IMR-90 (cell line): Measurements from ENCODE around the gene MFAP1. TPM values are rescaled to one million over a fixed set of nuclear protein-coding genes. Genes with fewer than 3 reads are reported as not detected.

ENCODE experiments used
- ATAC-seq: fragments of 200-7000 bp; cut with Tn5 transposase; 2 replicates; pipeline ENCODE4 v1.9.1; 2020; ENCODE audit warnings: low read depth, mild to moderate bottlenecking, moderate library complexity
- BruUV-seq: library from RNA; stranded (reverse); fragments of 400-500 nt; replicated peaks from 2 replicates; lab custom pipeline; 2021; lab: Mats Ljungman, UMichigan
- CTCF ChIA-PET: fragments of 300-600 bp; formaldehyde crosslinking; extraction: SDS; loops from one replicate; lab custom pipeline; 2021; ENCODE audit warnings: antibody characterized with exemption; lab: Yijun Ruan, JAX
- POLR2A ChIA-PET: fragments of 300-600 bp; sonication (Branson Sonifier 250); formaldehyde crosslinking; loops from one replicate; lab custom pipeline; 2022; ENCODE audit warnings: antibody characterized with exemption; ENCODE audit not compliant: unreplicated experiment; lab: Charles Lee
- DNase-seq: peaks from one replicate; pipeline ENCODE4 v3.0.0; 2013
- H2AFZ ChIP-seq: replicated peaks from 2 replicates; pipeline ENCODE3; 2013; ENCODE audit warnings: low read length, mild to moderate bottlenecking; ENCODE audit not compliant: poor library complexity
- H2AK5ac ChIP-seq: 2 replicates; pipeline ENCODE4 v1.6.1; 2013; ENCODE audit warnings: low read depth, low read length, inconsistent platforms
- H2AK9ac ChIP-seq: replicated peaks from 2 replicates; pipeline ENCODE3; 2013; ENCODE audit warnings: mild to moderate bottlenecking, low read depth, low read length, moderate library complexity; ENCODE audit not compliant: poor library complexity
- H2BK120ac ChIP-seq: 2 replicates; pipeline ENCODE4 v1.6.1; 2013; ENCODE audit warnings: low read depth, low read length, inconsistent platforms
- H2BK15ac ChIP-seq: 3 replicates; pipeline ENCODE4 v1.6.1; 2013; ENCODE audit warnings: low read depth, low read length, inconsistent platforms
- H2BK20ac ChIP-seq: 2 replicates; pipeline ENCODE4 v1.6.1; 2013; ENCODE audit warnings: low read depth, mild to moderate bottlenecking, inconsistent platforms, low read length, moderate library complexity
- H2BK5ac ChIP-seq: 2 replicates; pipeline ENCODE4 v1.6.1; 2013; ENCODE audit warnings: mild to moderate bottlenecking, low read depth, low read length, inconsistent platforms; ENCODE audit not compliant: poor library complexity, severe bottlenecking
- H3K14ac ChIP-seq: replicated peaks from 2 replicates; pipeline ENCODE4 v1.6.1; 2013; ENCODE audit warnings: low read depth, low read length, inconsistent platforms
- H3K18ac ChIP-seq: 2 replicates; pipeline ENCODE4 v1.6.1; 2013; ENCODE audit warnings: low read depth, low read length, control low read depth
- H3K23ac ChIP-seq: 2 replicates; pipeline ENCODE4 v1.6.1; 2013; ENCODE audit warnings: low read depth, low read length, inconsistent platforms
- H3K27ac ChIP-seq: 2 replicates; pipeline ENCODE4 v1.5.1; 2013; ENCODE audit warnings: mild to moderate bottlenecking, control low read depth, low read length; ENCODE audit not compliant: insufficient read depth
- H3K27me3 ChIP-seq: 2 replicates; pipeline ENCODE4 v1.6.1; 2013; ENCODE audit warnings: low read length; ENCODE audit not compliant: control insufficient read depth, insufficient read depth
- H3K36me3 ChIP-seq: 2 replicates; pipeline ENCODE4 v1.6.1; 2013; ENCODE audit warnings: low read length, mixed read lengths; ENCODE audit not compliant: control insufficient read depth, insufficient read depth
- H3K4ac ChIP-seq: 2 replicates; pipeline ENCODE4 v1.6.1; 2013; ENCODE audit warnings: low read depth, low read length, inconsistent platforms
- H3K4me1 ChIP-seq: 2 replicates; pipeline ENCODE4 v1.6.1; 2013; ENCODE audit warnings: low read length, mixed read lengths; ENCODE audit not compliant: control insufficient read depth, insufficient read depth
- H3K4me2 ChIP-seq: 2 replicates; pipeline ENCODE4 v1.6.1; 2013; ENCODE audit warnings: low read depth, mild to moderate bottlenecking, control low read depth, low read length, moderate library complexity
- H3K4me3 ChIP-seq: 2 replicates; pipeline ENCODE4 v1.5.1; 2013; ENCODE audit warnings: low read depth, mild to moderate bottlenecking, control low read depth, low read length, moderate library complexity; ENCODE audit not compliant: insufficient read depth
- H3K56ac ChIP-seq: 2 replicates; pipeline ENCODE4 v1.6.1; 2013; ENCODE audit warnings: low read length, inconsistent platforms; ENCODE audit not compliant: insufficient read depth; ENCODE audit errors: extremely low read depth
- H3K79me1 ChIP-seq, 2 experiments: 2 replicates each; pipeline ENCODE4 v1.6.1; 2013; ENCODE audit warnings: low read length in 2 of 2, inconsistent platforms in 1 of 2, low read depth in 1 of 2
- H3K9ac ChIP-seq: 2 replicates; pipeline ENCODE4 v1.6.1; 2013; ENCODE audit warnings: low read depth, low read length, control low read depth
- H3K9me1 ChIP-seq: 2 replicates; pipeline ENCODE4 v1.6.1; 2013; ENCODE audit warnings: low read length, inconsistent platforms; ENCODE audit not compliant: insufficient read depth
- H3K9me3 ChIP-seq: 2 replicates; pipeline ENCODE4 v1.6.1; 2013; ENCODE audit warnings: low read length; ENCODE audit not compliant: control insufficient read depth, insufficient read depth
- H4K20me1 ChIP-seq: 2 replicates; pipeline ENCODE4 v1.6.1; 2013; ENCODE audit warnings: low read length, inconsistent platforms; ENCODE audit not compliant: insufficient read depth
- H4K5ac ChIP-seq: 2 replicates; pipeline ENCODE4 v1.6.1; 2013; ENCODE audit warnings: mild to moderate bottlenecking, low read depth, low read length, control low read depth
- H4K8ac ChIP-seq, 2 experiments: 2 replicates each; pipeline ENCODE4 v1.6.1; 2013; ENCODE audit warnings: low read depth in 2 of 2, low read length in 2 of 2, control low read depth in 1 of 2, inconsistent platforms in 1 of 2
- H4K91ac ChIP-seq: 2 replicates; pipeline ENCODE4 v1.6.1; 2013; ENCODE audit warnings: low read depth, low read length, inconsistent platforms; ENCODE audit not compliant: insufficient read depth
- CEBPB ChIP-seq: IDR thresholded peaks from 2 replicates; pipeline ENCODE4 v1.6.1; 2012; ENCODE audit warnings: low read depth, low read length, improper control_type of control experiment
- MAZ ChIP-seq: IDR thresholded peaks from 2 replicates; pipeline ENCODE4 v1.6.1; 2012; ENCODE audit warnings: low read depth, mild to moderate bottlenecking, low read length, improper control_type of control experiment, moderate library complexity, borderline replicate concordance
- NFE2L2 ChIP-seq: fragments of 150-350 bp; IDR thresholded peaks from 2 replicates; pipeline ENCODE4 v1.6.1; 2016; ENCODE audit warnings: low read depth, mild to moderate bottlenecking, low read length
- POLR2A ChIP-seq: IDR thresholded peaks from 2 replicates; pipeline ENCODE4 v1.6.1; 2012; ENCODE audit warnings: mild to moderate bottlenecking, low read depth, low read length
- RCOR1 ChIP-seq: IDR thresholded peaks from 2 replicates; pipeline ENCODE4 v1.6.1; 2012; ENCODE audit warnings: mild to moderate bottlenecking, low read length, improper control_type of control experiment; ENCODE audit not compliant: insufficient replicate concordance
- RFX5 ChIP-seq: IDR thresholded peaks from 2 replicates; pipeline ENCODE4 v1.8.0; 2012; ENCODE audit warnings: low read depth, mild to moderate bottlenecking, low read length, moderate library complexity
- WGBS, 2 experiments: methylation state at CpG; one replicate each; pipeline versions ENCODE4 v1.1.5 to v1.1.7; 2013; ENCODE audit warnings: missing lambda C conversion rate in 2 of 2; ENCODE audit not compliant: insufficient read length in 1 of 2; ENCODE audit errors: extremely low coverage in 2 of 2; 5-methylcytosine and 5-hydroxymethylcytosine counted together
- dilution Hi-C: fragments of 300-500 bp; cut with HindIII; formaldehyde crosslinking; loops from one replicate; pipeline ENCODE4 v1.14.3; 2018; ENCODE audit warnings: low sequenced_read_pairs; ENCODE audit not compliant: unreplicated experiment
- in situ Hi-C: fragments of 300-500 bp; cut with MboI; formaldehyde crosslinking; loops from 3 replicates; pipeline ENCODE4 v1.14.3; 2019; ENCODE audit warnings: low sequenced_read_pairs, inconsistent platforms, mixed read lengths
- intact Hi-C: fragments of 100-400 bp; cut with micrococcal nuclease; formaldehyde crosslinking; loops from 2 replicates; pipeline ENCODE4 v1.10.0; 2022
- polyA plus RNA-seq, 3 experiments: library from polyadenylated mRNA; depleted of rRNA; stranded (reverse); fragments of >200 nt; gene quantifications; 2 replicates each; pipeline ENCODE4 v1.2.3, GENCODE V29; 2012; ENCODE audit warnings: low replicate concordance in 1 of 3
- total RNA-seq: library from RNA; depleted of rRNA; stranded (reverse); fragments of >200 nt; gene quantifications from 2 replicates; pipeline ENCODE4 v1.2.3, GENCODE V29; 2012
- TF ChIP-seq, protein P1 (sequence below): fragments of 150-350 bp; IDR thresholded peaks from 2 replicates; pipeline ENCODE4 v1.6.1; 2016; ENCODE audit warnings: low read depth, mild to moderate bottlenecking, low read length, moderate library complexity, borderline replicate concordance

The MFAP1 gene
- total and polyA plus RNA-seq, 2 of the 4 experiments (the other 2 are of a cell fraction), result 21.6 to 28.5 TPM

GRCh38 chr15:43794269-43795037 lies 30.0 kb downstream of the MFAP1 start:
- ChIA-PET POLR2A (interaction anchor here (0.5 to 1.0 kb wide), 3 partner anchors 11 to 48 kb away, joined by 3 to 7 read pairs (median 4); partner anchors contain the start of genes ELL3 and PDIA3), CTCF (no interaction called here)
- dilution Hi-C loops, result no loop called here
- no peak overlapping the region for H2BK15ac ChIP-seq
- peaks cover 21% of the 10 kb centered on the region for H3K4me1 ChIP-seq
- no peak overlapping the region for H2AFZ ChIP-seq
- H2AK9ac ChIP-seq, result peak overlapping the region; percentile 55
- no TSS peak for BruUV-seq
- H3K9me3 ChIP-seq, result no peaks in the 10 kb centered on the region
- no peak overlapping the region for H3K18ac ChIP-seq
- H3K4me3 ChIP-seq, result no peak overlapping the region
- H3K4ac ChIP-seq, result peak overlapping the region; percentile 1; the same call in 1 of the 2 replicates
- H3K9me1 ChIP-seq, result peaks cover 33% of the 10 kb centered on the region
- no peak overlapping the region for H2BK20ac ChIP-seq
- WGBS, 2 experiments, result no CpG with 5 or more reads among the region's 9 CpGs
- no peak overlapping the region; the same call in 1 of the 2 replicates for H3K14ac ChIP-seq
- DNase-seq (peak; percentile 65), ATAC-seq (no peak)
- intact Hi-C loops, result no loop called here
- peak overlapping the region; percentile 48 for H3K4me2 ChIP-seq
- H4K91ac ChIP-seq, result no peak overlapping the region
- H4K8ac ChIP-seq, result 0 out of 4 replicates have a peak overlapping the region, but pooled peaks of 1 of the 2 experiments have one; percentile 15
- H3K27ac ChIP-seq, result peak overlapping the region; percentile 21; the same call in 1 of the 2 replicates
- peaks cover 47% of the 10 kb centered on the region for H3K36me3 ChIP-seq
- H4K5ac ChIP-seq, result no peak overlapping the region
- in situ Hi-C loops, result no loop called here
- H3K27me3 ChIP-seq, result no peaks in the 10 kb centered on the region
- H2AK5ac ChIP-seq, result no peak overlapping the region
- peak overlapping the region; percentile 41; the same call in 1 of the 2 replicates for H3K56ac ChIP-seq
- H3K23ac ChIP-seq, result peak overlapping the region; percentile 64
- H4K20me1 ChIP-seq, result peaks cover 47% of the 10 kb centered on the region
- no peak overlapping the region for H2BK120ac ChIP-seq
- peaks cover 31 to 65% of the 10 kb centered on the region in 2 experiments for H3K79me1 ChIP-seq
- H3K9ac ChIP-seq, result no peak overlapping the region
- peak overlapping the region; percentile 12 for H2BK5ac ChIP-seq
- TF ChIP-seq RFX5 (no peak), MAZ (no peak), RCOR1 (peak; percentile 32), CEBPB (no peak), POLR2A (no peak), NFE2L2 (no peak)
- TF ChIP-seq, protein P1, sequence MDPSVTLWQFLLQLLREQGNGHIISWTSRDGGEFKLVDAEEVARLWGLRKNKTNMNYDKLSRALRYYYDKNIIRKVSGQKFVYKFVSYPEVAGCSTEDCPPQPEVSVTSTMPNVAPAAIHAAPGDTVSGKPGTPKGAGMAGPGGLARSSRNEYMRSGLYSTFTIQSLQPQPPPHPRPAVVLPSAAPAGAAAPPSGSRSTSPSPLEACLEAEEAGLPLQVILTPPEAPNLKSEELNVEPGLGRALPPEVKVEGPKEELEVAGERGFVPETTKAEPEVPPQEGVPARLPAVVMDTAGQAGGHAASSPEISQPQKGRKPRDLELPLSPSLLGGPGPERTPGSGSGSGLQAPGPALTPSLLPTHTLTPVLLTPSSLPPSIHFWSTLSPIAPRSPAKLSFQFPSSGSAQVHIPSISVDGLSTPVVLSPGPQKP, result no peak
